ENCODE data around the gene ZFYVE21. TPM values are rescaled to one million over a fixed set of nuclear protein-coding genes. Genes with fewer than 3 reads are reported as not detected.

Gene ZFYVE21
- total RNA-seq, 1 donor from 2014 or later = 41.7 TPM

DNA sequence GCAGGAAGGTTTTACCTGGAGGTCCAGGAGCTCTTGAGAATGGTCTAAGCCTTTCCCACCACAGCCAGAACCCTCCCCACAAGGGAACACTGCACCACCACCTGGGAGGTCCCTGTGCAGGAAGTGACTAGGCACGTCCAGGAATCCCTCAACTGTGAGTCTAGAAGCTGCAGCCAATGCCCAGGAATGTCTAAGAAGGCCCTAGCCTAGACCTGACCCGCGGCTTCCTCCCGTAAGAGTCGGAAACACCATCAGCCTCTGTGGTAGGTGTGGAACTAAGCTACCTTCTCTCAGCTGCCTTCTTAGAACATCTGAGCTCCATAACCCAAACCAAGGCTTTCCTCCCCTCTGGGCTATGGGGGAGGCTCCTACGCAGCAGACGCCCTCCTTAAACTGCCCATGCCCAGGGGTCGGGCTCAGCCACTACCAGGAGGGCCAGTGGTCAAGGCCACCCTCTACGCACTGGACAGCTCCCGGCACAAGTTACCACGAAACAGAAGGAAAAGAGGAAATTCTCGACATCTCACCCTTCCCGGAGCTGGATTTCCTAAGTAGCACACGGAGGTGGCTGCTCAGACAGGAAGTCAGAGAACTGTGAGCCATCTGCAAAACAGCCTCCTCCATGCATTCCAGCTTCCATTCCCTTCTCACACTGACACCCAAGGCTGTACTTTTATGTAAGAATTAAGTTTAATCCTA is 25.5 kb downstream of the ZFYVE21 start:
- H3K4me3 Mint-ChIP-seq = no peak overlapping the region

GRCh38 chr14:103741876-103742275 is 26.3 kb downstream of the ZFYVE21 start:
- Mint-ChIP-seq H3K9me3 (no peaks in the 10 kb centered on the region), H3K4me1 (ENCODE audit: unreplicated experiment) (peaks cover 3% of the 10 kb centered on the region), H3K27ac (no peak overlapping the region), H3K4me3 (no peak overlapping the region), H3K27me3 (no peaks in the 10 kb centered on the region), H3K36me3 (peaks cover 13% of the 10 kb centered on the region)
- no peak for TF ChIP-seq CTCF (conservative IDR thresholded peaks at IDR 0.05)
- no peak for DNase-seq (ENCODE audit: extremely low spot score, unreplicated experiment)

More for the DNA sequence above, 25.5 kb downstream of the ZFYVE21 start:
- peaks cover 9% of the 10 kb centered on the region for H3K4me1 Mint-ChIP-seq (ENCODE audit: unreplicated experiment)
- no peak for TF ChIP-seq CTCF (conservative IDR thresholded peaks at IDR 0.05)
- H3K9me3 Mint-ChIP-seq = no peaks in the 10 kb centered on the region
- no peaks in the 10 kb centered on the region for H3K27me3 Mint-ChIP-seq
- no peak overlapping the region for H3K27ac Mint-ChIP-seq
- H3K36me3 Mint-ChIP-seq = peaks cover 14% of the 10 kb centered on the region
- no peak for DNase-seq (ENCODE audit: extremely low spot score, unreplicated experiment)

DNA sequence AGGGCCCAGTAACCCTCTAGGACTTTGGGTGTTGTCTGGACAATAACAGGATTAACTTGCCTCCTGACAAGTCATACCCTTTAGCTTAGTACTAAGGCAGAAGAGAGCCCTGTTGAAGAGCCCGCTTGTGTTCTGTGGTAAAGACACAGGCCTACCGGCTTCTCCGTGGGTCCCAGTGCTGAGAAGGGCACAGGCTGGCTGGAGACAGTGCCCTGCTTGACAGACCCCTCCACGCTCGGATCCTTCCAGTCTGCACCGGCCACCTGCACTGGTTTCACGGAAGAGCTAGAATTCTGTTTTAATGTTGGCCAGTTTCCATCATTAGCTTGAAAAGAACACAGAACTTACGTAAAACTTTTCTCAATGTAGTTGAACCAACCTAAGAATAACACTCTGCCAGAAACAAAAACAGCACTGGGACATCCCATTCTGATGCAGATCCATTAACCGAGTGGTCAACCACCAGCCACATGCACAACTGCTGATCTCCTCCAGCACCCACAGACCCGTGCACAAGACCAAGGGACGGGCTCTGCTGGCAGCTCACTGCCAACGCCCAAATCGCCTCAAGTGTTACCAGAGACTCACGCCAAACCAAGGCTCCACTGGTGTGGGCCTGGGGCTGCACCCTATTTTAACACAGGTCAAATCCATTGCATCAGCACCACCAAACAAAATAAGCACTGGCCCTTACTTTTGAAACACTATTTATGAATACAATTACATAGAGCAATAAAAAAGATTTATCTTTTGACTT is 27.1 kb downstream of the ZFYVE21 start:
- DNase-seq (ENCODE audit: extremely low spot score, unreplicated experiment) = no peak
- Mint-ChIP-seq H3K27me3 (no peaks in the 10 kb centered on the region), H3K4me3 (no peak overlapping the region), H3K9me3 (no peaks in the 10 kb centered on the region), H3K36me3 (peaks cover 10% of the 10 kb centered on the region), H3K27ac (no peak overlapping the region), H3K4me1 (ENCODE audit: unreplicated experiment) (no peaks in the 10 kb centered on the region)
- no peak for TF ChIP-seq CTCF (conservative IDR thresholded peaks at IDR 0.05)

- H3K36me3 Mint-ChIP-seq = peaks cover 5% of the 10 kb centered on the region
- H3K27ac Mint-ChIP-seq = no peak overlapping the region
- no peak overlapping the region for H3K4me3 Mint-ChIP-seq
- DNase-seq (ENCODE audit: extremely low spot score, unreplicated experiment) = no peak
- no peaks in the 10 kb centered on the region for H3K9me3 Mint-ChIP-seq
- TF ChIP-seq CTCF (conservative IDR thresholded peaks at IDR 0.05) = no peak
- H3K4me1 Mint-ChIP-seq (ENCODE audit: unreplicated experiment) = no peaks in the 10 kb centered on the region
- no peaks in the 10 kb centered on the region for H3K27me3 Mint-ChIP-seq
Measured at GRCh38 chr14:103743691-103744090, 28.1 kb downstream of the ZFYVE21 start.

GRCh38 chr14:103744621-103745395 is 29.2 kb downstream of the ZFYVE21 start:
- TF ChIP-seq CTCF (conservative IDR thresholded peaks at IDR 0.05) = no peak
- H3K36me3 Mint-ChIP-seq = peaks cover under 1% of the 10 kb centered on the region
- no peaks in the 10 kb centered on the region for H3K9me3 Mint-ChIP-seq
- no peak overlapping the region for H3K27ac Mint-ChIP-seq
- DNase-seq (ENCODE audit: extremely low spot score, unreplicated experiment) = no peak
- H3K27me3 Mint-ChIP-seq = no peaks in the 10 kb centered on the region
- H3K4me1 Mint-ChIP-seq (ENCODE audit: unreplicated experiment) = no peaks in the 10 kb centered on the region
- no peak overlapping the region for H3K4me3 Mint-ChIP-seq
